CD4-positive, alpha-beta T cell treated with Interleukin-1 beta for 1 hour (primary cell): ENCODE results near the gene HDAC7.

Experiments
- DNase-seq, 2 donors: peaks; one replicate each; pipeline ENCODE4 v3.0.0-alpha.2; 2020 to 2022

The HDAC7 gene

DNA sequence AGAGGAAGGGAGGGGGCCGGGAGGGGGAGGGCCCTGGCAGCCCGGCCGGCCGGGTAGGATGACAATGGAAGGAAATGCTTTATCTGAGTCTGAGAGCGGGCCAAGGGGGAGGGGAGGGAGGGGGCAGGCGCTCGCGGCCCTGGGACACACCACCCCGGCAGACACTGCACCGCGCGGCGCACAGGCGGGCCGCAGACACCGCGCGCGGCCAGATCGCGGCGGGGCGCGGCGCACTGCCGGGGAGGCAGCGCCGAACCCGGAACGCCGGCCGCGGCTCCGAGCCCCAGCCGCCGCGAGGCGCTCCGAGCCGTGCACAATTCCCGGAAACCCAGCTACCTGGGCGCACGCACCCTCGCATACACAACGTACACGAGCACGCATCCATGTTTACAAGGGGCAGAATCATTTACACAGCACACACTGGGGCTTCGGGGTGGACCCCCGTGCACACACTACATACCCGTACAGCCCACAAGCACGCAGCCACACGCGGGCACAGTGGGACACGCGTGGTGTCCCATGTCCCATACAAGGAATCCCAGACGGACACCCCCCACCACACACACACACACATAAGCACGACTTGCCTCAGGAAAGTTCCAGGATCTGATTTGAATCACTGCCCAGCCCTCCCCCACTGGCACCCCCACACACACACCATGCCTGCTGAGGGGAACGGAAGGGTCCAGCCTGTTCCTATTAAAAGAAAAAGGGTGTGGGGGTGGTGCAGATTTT lies at the start of gene HDAC7:
HDAC7 (minus strand) TSS at position 8 of the 735 bp plus-strand sequence. CDS start 118 bp downstream, outside the sequence.
- peak; percentile 78 to 79 for DNase-seq

DNA sequence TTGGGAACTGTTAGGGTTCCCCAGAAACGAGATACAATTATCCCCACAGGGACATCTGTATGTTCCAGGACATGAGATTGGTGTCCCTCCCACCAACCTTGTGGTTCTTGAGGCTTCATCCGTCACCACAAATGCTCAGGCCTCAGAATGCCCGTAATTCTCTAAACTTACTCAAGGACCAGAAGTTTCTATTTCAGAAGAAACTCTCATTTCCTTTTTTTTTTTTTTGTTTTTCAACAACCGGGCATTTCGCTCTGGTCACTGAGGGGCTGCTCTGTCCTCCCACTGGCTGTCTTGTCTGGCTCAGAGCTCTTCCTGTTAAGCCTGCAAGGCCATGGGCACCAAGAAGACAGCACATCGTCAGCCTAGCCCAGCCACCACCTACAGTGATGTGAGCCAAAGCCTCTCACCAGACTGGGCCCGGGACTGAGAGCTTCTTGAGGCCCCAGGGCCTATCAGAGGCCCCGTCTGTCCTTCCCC lies 48.9 kb upstream of the HDAC7 start:
- DNase-seq, result no peak

DNA sequence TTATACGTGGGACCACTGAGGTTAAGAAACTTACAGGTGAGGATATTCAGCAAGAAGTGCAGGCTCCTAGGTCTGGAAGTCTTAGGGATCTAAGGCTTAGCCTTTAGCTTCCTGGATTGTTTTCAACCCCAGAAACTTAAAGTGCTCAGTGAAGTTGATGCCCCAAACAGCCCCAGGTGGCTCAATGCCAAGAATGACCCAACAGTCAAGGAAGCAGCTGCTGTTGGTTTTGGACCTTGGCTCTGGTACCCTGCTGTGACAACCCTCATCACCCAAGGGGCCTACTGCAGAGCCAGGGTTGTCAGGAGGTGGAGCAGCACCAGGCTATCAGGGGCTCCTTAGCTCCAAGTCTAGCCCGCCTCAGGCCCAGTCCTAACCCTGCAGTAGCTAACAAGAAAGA lies 48.3 kb upstream of the HDAC7 start:
- DNase-seq, result no peak

DNA sequence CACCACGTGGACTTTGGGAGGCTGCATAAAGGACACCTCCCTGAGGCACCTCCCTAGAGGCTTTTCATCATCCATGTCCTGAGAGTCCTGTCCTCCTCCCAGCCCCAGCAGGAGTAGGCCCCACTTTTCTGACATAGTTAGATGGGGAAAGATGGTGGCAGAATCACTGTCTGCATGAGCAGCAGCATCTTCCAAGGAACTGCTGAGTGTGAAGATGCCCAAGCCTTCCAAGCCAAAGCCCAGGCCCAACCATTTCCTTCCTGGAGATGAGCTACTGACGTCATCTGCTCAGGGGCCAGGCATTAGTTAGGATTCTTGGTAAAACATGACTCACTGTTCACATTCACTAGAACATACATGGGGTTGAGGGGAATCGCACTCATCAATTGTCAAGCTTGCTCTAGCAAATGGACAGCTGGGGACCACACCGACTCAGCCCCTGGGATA lies 47.8 kb upstream of the HDAC7 start:
- DNase-seq, result peak in 1 of 2 donors; percentile 17

DNA sequence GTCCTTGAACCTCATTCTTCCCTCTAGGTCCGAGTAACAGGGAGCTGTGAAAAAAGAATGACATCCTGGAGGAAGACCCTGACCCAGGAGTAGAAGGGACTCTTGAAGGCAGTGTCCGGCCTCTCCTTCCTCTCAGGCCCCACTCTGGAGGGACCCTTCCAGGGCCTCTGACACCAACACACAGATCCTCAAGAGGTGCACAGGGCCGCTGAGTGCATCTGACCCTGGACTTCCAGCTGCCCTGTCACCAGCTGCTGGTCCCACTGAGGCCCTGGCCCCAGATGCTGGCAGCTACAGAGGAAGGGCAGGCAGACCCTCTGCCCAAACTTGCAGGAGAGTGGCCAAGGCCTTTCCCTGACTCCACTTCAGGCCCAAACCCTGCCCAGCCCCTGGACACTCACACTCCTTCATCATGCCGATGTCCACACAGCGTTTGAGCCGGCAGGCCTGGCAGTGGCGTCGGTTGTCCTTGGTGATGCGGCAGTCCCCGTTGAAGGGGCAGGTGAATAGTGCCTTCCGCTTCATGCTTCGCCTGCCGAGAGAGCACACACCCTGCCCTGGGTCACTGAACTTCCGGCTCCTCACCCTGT lies 45.0 kb upstream of the HDAC7 start:
- no peak for DNase-seq

DNA sequence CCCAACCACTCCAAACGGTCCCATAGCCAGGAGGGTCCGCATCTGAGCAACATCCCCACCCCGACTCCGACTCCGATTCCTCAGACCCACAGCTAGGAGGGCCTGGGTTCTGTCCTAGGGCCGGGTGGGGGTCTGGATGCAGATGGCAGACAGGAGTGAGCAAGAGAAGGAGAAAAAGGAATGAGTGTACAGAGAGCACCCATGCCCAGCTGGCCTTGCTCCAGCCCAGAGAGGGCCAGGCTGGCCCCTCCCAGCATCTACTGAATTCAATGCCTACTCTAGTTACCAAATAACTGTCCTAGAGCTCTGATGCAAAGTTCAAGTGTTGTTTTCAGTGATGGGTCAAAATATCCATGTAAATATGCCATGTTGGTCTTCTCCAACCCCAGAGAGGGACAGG lies 44.3 kb upstream of the HDAC7 start:
- DNase-seq, result no peak

DNA sequence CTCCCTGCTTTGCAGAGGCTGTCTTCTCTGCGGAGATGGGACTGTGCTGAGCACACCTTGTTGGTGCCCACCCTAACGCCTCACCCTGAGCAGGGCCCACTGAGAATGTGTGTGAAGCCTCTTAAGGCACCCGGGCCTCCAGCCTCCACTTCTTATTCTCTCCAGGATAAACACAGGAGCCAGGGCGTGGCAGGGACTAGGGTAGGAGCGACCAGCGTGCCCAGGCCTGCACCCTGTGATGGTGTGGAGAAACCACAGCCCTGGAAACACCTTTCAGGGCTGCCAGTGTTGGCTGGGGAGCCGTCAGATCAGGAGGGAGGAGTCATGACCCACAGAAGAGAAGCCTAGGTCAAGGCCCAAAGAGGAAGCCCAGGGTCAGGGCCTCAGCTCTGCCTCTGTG lies 43.8 kb upstream of the HDAC7 start:
- DNase-seq, result no peak

DNA sequence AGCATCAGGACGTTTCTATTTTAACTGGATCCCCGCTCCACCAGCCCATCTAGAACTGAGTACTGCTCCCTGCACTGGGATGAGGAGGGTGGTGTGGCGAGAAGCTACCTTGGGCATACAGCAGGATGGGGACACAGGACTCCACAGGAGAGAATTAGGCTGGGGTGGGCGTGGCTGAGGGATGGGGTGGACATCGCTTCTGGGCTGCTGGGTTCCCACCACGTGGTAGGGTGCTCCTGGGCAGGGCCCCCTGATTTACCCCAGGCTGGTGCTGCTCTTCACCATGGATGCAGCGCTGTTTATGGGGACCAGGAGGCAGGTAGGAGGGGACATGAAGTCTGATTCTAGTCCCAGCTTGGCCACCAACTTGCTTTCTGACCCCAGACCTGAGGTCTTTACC lies 43.2 kb upstream of the HDAC7 start:
- no peak for DNase-seq

DNA sequence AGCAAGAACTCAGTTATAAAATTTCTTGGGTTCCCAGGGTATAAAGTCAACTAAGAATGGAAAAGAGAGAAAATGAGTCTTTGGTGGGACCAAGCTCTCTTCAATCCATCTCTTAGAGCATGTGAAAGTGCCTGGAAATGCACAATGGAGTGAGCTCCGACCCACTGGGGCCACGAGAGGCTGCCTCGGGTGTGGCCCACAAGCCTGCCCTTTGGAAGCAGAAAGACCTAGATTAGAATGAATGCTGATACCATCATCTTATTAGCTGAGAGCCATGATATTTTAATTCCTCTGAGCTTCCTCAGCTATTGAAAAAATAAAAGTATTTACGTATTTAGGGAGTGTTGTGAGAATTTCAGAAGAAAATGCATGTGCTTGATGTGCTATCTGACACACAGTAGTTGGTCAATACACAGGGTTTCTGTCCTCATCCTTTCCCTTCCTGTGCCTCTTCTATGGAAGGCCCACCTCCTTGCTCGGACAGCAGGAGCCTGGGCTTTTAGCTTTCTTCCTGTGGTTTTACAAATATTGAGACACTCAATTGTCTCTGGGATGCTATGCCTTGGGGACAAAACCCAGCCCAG lies 42.6 kb upstream of the HDAC7 start:
- DNase-seq, result no peak

DNA sequence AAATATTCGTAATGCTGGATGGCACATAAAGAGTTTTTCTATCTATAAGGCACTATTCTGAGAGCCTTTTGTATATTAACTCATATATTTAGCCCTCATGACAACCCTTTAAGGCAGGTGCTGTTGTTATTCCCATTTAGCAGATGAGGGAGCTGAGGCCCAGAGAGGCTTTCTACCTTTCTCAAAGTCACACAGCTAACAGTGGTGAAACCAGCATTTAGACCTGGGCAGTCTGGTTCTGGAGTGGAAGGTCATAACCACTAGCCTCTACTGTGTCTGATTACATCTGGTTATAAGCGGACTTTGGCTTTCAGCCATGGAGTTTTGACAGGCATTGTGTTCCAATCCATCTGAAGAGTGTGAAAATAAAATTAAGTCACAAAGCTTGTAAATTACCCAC lies 41.2 kb upstream of the HDAC7 start:
- DNase-seq, result no peak

DNA sequence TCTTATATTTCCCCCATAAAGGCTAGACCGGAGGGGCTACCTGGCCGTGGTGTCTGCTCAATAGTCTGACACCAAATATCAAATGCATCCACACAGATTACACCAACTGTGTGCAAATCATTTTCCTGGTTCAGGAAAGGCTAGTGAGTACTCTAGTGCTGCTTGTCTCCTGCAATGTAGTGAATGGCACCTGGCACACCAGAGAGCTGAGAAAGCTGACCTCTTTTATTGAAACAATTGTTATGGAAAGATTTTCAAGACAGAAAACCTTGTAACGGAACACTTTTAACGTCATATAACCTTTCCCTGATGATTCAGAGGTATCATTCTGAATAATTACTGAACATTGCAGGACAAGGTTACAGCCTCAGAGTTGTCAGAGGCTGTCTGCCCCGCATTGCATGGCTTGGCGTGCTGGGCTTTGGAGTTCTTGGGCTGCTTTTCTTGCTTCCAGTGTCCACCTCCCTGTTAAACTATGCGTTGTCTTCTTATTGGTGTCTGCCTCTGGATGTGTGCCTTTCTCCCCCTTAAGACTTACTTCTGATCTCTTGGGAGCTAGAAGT lies 40.7 kb upstream of the HDAC7 start:
- no peak for DNase-seq

DNA sequence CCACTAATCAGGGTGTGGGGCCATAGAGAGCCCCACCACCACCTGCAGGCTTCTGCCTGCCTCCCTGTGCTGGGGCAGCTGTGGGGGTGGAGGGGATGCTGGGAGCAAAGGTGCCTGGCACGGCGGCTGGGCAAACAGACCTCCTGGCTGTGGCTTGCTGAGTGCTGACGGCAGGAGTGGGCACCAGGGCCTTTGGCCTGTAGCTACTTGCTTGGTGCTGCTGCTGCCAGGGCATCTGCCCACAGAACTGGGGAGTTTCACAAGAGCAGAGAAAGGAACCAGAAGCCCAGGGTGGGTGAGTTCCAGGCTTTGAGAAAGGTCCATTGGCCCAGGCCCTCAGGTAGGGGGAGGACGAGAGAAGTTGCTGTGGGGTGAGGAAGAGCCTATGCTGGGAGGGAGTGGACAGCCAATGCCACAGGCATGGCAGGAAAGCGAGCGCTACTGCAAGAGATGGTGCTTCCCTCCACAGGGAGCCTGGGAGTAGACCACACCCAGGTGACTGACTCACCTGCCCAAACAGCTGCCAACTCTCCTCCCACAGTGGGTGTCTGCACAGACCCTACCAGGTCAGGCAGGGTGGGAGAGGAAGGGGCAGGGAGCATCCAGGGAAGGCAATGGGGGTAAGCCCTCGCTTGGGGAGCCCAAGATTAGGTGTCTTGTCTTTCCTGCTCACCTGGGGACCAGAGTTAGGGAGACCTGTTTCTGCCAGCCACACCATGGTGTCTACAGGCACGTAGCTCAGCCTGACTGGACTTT lies 39.0 kb upstream of the HDAC7 start:
- no peak for DNase-seq

DNA sequence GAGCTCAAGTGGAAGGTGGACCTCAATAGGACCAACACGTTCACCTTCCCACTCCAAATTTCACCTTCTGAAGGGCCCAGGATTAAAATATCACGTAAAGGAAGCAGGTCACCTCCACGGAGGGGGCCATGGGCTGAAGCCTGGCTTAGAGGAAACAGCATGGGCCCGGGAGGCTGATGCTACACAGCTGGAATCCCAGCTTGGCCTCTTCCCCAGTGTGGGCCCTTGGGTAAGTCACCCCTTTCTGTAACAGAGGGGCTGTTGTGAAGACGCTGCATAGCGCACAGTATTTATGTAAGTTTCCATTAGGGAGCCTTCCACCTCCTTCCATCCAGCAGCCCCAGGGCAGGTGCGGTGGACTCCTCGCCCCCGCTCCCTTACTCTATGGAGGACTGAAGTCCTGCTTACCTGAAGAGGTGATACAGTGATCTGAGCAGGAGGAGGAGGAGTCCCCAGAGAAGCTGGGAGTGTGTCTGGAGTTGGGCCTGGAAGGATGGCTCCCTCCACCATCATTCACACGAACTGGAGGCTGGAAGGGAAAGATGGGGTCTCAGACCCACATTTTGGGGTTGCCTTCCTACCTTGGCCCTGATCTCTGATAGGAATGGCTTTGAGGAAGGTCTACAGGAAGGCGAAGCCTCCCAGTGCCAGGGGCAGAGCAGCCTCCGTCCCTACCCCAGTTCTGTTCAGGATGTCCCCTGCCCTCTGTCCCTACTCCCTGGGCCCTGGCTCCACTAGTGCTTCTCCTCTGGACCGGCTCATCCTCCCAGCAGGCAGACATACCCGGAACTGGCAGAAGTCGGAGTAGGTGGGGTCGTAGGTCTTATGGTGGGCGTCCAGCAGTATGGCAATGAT lies 37.2 kb upstream of the HDAC7 start:
- DNase-seq, result no peak

DNA sequence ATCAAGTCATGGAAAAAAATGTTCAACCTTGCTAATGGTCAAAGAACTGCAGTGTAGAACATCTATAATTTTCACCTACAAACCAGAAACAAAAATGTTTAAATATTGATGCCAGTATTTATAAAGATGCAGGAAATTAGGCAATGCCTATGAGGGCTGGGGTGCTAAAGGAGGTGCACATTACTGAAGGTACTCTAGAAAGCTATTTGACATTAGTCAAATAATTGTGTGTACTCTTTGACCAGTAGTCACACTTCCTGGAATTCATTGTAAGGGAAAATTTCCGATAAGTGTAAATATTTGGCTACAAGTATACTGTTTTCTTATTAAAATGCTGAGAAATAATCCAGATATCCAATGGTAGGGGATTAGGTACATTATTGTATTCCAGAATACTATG lies 36.4 kb upstream of the HDAC7 start:
- no peak for DNase-seq

DNA sequence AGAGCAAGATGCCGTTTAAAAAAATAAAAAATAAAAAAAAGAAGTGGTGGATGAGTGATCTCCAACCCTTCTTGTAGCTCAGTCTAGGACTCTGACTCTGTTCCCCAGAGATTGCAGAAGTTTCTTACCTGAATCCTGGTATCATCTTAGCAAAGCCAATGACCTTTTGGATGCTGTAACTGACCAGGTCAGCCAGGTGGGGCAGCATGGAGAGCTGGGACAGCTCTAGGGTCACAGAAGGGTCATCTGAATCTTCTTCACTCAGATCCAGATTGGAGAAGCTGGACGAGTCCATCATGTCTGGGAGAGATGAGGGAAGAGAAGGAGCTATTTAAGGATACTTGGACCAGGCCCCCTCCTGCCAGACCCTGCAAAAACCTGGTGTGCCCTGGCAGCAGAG lies 35.8 kb upstream of the HDAC7 start:
- no peak for DNase-seq

DNA sequence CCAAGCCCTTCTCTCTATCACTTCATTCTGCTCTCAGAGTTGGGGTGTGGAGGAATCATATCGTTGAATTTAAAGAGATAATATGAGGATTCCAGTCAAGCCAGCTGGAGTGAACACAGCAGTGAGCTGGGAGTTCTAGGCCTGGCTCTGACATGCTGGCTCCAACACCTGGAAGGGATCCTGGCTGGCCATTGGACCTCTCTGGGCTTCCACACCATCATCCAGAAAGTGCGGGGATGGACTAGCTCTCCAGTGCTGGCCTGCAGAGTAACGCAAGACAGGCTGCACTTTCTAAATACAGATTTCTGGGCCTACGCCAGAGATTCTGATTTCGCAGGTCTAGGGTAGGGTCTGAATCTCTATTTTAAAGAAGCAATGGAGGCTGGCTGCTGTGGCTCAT lies 34.8 kb upstream of the HDAC7 start:
- DNase-seq, result no peak

DNA sequence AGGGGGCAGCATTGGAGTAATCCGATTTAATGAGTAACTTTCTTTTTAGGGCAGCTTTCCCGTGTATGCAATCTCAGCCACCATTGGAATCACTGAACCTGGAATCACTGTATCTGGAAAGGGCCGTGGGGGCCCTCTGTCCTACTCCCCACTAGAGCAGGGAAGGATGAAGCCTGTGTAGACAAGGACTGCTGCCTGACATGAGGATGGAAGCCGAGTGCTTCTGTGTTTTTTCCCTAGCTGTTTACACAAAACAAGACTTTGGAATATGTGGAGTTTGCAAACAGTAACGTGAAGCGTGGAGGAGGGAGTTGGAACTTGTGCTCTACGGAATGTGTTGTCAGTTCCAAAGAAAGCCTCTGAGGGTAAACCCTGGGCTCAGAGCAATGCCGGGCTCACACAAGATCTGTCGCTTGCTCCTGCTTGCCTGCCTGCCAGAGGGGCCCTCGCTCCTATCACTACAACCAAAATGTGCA lies 32.4 kb upstream of the HDAC7 start:
- no peak for DNase-seq

DNA sequence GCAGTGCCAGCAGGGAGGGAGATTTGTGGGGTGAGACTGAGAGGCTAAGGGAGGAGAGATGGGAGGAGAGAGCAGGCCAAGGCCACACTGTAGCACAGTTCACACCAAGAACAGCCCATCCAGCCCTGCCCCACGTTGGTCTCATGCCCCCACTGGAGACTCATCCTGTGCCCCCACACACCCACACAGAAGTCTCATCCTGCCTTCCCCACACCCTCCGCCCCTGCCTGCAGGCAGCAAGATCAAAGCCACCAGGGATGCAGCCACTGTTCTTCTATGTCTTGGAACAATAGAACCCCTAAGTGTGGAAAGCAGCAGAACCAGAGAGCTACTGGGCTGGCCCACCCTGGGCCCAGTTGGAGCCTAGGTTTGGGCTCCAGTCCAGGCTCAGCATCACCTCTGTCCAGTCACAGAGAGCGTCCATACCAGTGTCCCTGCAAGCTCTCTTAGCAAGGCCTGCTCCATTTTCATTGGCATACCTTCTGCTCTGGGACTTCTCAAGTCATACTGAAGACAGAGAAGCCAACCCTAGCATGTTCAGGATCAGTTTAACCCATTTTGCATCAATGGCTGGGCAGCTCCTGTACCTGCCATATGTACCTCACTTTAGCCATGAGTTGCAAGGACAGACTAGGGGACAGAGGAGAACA lies 31.7 kb upstream of the HDAC7 start:
- DNase-seq, result no peak

DNA sequence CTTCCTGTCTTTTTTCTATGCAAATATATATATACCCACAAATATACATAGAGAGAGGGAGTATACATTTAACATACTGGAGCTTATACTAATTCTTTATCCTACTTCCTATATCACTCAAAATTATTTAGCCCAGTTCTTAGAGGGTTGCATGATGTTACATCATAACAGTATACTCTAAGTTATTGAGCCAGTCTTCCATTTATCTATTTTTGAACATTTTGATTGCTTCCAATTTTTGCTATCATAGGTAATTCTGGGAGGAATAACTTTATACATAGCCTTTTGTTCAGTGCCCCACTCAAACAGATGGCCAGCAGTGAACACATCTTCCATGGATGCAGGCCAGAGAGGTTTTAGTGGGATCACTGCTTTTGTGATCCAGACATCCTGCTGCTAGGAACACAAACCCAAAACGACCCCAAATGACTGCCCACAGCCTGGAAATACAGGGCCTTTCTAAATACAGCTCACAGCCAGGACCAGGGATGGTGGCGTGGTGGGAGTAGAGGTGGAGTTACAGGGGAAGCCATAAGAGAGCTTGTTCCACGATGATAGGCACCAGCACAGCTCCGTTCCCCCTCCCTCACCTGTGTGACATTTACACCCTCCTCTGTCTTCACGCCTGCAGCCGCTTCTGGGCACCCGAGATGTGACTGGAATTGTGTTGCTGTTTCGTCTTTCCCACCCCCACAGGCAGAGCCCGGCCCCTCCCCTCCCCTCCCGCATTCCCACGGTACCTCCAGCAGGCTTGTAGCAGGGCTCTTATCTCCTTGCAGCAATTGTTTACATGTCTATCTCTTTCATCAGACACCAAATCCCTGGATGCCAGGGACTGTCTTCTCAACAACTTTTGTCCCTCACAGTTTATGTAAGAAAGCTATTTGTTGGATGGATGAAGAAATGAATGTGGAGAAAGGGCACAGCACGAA lies 30.7 kb upstream of the HDAC7 start:
- DNase-seq, result no peak

DNA sequence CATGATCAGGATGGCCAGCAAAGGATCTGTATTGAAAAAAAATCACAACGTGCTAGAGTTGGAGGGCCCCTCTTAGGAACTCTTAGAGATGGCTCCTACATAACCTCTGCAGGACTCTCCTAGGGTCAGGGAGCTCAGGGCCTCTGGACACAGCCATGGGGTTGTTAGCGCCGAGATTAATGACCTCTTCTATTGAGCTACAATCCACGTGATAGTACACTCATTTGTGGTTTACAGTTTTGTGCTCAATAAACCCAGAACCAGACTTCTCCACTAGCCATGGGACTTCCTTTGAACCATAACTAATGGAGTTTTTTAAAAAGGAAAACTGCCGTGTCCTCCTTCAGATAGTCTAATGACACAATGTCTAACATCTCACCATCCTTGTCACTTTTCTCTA lies 29.6 kb upstream of the HDAC7 start:
- no peak for DNase-seq
